GM21423 (cell line): Measurements from ENCODE around the gene ARHGAP15.

Source experiments
- ATAC-seq: cut with Tn5 transposase; IDR thresholded peaks from one replicate; pipeline ENCODE4 v1.9.1; 2021; ENCODE audit warnings: mild to moderate bottlenecking, moderate library complexity; ENCODE audit not compliant: unreplicated experiment

The ARHGAP15 gene

DNA sequence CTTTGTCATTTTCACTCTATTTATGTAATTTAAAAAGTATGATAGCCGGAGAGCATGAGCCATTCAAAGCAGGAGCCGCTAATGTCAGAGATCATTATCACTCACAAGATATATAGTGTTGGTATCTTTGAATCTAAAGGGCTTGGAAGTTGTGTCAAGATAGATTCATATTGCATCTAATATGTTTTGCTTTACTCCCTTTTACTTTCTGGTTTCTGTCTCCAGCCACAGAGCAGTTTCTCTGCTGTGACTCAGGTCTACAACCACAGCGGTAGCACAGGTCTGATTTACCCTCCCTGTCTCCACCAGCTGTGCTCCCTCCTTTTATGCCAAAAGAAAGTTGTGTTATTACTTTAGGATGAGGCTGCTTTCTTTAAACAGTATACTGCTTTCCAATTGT is 424.0 kb downstream of the ARHGAP15 start:
- ATAC-seq, result peak; percentile 83

DNA sequence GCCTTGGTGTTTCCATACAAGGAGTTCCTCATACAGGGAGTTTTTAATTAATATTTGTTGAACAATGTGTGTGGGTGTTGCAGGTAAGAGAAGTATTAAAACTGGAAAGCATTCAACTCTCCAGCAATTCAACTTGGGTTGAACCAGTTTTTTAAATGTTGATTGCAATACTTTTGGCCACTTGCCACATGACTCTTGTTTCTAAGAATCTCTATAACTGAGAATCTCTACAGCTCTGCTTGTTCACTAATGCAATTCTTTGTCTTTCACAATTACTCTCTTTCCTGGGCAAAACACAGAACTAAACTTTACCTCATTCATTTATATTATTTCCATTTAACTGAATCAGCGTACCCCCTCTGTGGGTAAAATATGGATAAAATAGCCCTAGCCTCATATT is 429.4 kb downstream of the ARHGAP15 start:
- ATAC-seq, result no peak

DNA sequence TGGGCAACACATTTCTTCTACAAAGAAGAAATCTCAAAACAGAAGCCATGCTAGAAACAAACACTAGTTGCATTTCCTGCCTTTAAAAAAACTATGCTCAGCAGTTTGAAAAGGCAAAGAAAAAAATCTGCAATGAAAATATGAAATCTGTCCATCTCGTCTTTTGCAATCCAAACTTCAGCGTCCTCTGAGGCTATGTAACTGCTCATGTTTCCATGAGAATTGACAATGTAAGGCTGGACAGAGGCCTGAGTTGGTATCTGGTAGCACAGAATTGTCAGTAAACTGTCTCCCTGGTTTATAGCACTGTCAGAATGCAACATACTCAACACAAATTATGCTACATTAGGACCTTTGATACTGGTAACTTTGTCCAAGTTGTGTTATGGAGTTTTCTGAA is 429.9 kb downstream of the ARHGAP15 start:
- ATAC-seq, result no peak

DNA sequence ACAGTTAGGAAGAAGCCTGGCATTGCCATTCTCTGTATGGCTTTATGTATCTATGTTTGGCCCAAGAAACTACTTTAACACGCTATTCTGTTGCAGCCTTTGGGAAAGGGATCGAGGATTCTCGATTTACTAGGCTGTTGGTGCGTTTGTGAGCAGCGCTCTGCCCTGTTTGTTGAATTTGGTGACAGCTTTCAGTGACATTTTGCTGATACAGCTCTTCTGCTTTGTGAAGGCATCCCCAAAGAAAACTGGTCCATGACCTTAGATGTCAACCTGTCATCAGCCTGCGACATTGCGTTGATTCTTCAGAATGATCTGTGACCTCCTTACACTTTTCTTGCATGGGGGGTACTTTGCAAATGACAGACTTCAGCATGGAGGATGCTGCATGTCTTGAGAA is 431.5 kb downstream of the ARHGAP15 start:
- ATAC-seq, result no peak

DNA sequence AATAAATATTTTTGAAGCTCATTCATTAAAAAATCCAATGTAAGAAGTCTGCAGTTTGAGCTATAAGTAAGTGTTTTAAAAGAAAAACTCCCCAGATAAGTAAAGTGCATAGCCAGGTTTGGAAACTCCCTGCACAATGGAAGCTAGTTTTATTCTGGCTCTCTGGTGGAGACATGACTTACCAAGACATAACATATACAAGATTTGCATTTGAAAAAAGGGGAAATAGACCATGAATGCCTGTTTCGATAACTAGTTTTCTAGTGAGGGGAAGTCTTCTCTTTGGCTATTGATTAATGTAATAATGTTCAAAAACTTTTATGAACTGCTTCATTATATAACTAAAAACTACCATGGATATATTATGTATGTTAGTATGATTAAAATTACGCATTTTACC is 435.2 kb downstream of the ARHGAP15 start:
- ATAC-seq, result peak; percentile 97

DNA sequence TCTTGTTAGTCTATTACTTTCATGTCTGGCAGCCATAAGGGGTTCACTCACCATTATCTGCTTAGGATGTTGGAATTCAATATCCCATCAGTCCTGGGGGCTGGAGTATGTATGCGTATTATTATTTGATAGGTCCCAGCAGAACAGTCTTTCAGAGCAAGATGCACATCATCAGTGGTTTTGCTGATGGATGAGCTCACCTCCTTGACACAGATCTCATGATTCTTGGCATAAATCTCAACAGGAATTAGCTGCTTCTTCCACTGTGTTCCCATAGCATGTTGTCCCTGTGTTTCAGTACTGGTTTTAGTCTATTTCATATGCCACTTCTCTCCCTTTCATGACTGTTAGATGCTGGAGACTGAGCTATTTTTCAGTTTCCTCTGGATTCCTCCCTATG is 442.5 kb downstream of the ARHGAP15 start:
- no peak for ATAC-seq

DNA sequence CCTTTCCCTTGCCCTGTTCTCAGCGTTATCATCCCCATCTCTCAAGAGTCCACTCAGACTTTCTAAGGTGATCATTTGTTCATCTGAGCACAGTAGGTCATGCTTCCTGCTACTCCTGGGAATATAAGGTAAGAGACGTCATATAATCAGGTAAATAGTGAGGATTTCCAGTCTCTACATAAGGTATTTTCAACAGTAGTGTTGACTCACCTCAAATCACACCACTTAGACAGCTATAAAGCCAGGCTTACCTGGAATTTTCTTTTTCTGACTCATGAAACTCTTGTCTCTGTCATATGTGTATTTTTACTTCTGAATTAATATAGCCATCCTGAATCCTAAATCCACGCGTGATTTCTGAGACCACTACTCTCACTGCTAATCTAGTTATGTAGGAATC is 443.2 kb downstream of the ARHGAP15 start:
- ATAC-seq, result no peak

DNA sequence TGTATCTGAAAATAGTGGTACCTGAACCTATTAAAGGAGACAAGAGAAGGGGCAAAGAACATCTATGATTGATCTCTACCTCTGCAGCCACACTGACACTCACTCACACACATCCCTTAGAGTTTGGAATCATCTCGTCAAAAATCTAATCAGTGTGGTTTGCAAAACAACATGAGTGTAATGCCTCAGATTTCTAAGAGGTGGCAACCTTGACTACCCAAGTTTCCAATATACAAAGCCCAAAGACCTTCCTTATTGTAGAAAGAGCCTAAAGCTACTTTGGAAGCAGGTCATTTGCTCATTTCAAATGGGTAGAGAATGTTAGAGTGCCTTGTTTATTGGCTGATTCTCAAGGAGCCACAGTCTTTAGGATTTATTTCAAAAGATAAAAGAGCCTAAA is 444.9 kb downstream of the ARHGAP15 start:
- no peak for ATAC-seq

DNA sequence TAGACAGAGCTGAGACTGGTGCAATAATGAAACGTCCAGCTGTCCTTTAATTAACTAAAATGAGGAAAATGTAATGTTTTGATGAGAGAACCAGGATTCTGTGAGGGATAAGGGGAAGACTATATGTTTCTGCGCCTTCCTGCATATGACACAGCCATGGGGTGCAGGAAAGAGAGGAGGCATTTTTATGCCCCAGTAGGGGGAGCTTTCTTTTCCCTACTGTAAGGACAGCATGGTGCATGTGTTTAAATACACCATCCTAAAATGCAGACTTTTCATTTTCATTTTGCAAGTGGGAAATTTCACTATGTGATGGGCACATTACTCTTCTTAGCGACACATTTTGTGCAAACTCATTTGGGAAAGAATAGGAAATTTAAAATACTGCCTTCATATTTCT is 446.1 kb downstream of the ARHGAP15 start:
- ATAC-seq, result no peak

DNA sequence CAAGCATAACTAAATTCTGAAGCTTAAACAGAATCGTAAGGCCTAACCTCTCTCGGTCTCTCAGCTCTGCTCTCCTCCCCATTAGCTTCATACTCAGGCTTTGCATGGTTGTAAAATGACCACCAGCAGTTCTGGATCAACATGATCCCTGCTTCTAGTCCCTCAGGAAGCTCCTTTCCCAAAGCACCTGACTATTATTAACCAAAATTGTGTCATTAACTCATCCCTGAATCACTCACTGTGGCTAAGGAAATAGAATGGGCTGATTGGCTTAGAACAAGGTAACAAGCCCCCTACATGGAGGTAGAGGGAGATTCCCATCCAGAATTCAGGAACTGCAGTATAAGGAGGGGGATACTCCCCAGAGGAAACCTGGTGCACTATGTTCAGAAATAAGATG is 448.3 kb downstream of the ARHGAP15 start:
- ATAC-seq, result no peak

DNA sequence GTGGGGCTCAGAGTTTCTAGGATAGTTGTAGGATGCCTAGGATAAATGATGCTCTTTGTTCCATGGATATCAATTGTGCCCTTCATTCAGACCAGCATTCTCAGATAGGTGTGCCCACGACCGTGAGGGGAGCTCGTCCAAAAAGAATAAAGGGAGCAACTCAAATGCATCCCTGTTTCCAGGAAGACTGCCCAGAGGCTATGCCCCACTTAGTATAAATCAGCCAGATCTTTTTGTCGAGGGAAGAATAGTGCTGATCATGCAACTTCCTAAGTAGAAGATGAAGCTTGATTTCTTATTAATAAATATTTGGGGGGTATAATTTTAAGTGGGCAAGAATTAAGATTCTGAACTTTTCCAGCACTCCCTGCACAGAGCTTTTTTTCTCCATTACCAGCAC is 450.2 kb downstream of the ARHGAP15 start:
- ATAC-seq, result no peak

DNA sequence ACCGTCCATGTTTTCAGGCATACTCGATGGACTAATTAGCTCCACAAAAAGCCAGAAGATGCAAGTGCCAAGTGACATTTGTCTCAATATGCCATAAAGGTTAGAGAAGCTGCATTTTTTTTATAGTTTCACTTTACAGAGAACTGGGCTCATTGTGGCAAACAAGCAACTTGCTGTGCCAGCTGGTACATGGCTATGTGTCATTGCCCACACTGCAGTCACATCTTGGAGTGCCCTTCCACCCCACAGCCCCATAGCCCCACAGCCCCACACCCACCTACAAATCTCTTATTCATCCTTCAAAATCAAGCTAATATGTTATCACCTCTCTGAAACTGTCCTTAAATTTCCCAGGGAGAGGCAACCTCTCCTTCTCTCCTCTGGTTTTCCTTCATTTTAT is 451.9 kb downstream of the ARHGAP15 start:
- ATAC-seq, result no peak

DNA sequence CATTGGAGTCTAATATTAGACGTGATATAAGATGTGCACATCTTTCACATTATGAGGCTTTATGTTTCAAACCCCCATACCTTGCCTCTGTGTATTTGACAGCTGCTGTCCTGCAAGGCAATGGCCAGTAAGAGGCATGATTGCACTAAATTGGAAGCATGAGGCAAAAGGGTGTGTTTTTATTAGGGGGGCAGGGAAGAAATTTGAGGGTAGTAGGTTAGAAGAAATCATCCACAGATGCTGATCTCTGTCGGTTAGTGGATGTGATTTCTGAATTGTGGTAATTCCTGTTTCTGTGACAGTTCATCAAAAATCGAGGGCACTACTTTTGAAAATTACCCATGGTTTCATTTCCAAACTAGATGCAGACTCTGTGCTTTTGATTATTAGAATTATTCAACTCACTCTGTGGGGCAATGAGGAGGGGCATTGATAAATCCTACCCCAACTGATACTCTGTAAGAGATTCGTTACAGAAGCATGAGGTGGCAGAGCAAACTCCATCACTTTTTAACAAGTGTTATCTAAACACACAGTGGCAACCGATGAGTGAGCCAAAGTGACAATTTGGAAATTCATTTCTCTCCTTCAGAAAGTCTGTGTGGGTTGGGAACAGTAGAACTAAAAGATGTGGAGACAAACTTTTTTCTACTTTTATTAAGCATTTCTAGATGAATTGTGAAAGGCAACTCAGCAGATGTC is 453.0 kb downstream of the ARHGAP15 start:
- no peak for ATAC-seq

DNA sequence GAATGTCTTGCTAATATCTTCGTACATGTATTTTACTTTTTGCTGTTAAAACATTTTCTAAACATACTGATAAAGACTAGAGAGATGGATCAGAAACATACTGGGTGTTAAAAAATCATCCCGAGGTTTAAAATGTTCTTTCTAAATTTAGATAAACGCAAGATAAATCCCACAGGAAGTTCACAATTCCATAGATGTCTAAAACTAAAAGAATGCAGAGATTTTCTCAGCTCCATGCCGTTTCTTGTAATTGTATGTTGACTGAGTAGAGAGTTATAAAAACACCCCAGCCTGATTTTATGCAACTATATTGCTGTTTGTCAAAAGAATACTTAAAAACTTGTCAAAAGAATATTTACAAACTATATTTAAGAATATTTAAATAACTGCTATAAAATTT is 455.7 kb downstream of the ARHGAP15 start:
- no peak for ATAC-seq

DNA sequence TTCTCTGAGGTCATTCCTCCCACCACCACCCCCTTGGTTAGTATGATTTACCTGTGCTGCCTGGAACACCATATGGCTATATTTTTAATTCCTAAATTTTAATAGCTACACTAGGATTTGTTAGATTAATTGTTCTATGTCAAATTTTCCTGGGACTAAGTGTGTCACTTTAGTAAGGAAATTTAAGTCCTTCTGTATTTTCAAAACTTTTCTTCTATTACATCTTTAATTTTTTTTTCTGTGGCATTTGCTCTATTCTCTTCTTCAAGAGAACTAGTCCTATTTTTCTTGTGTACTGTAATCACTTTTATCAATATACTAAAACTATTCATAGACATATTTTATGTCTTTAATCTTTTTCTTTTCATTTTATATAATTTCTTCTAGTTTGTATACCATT is 456.9 kb downstream of the ARHGAP15 start:
- no peak for ATAC-seq

DNA sequence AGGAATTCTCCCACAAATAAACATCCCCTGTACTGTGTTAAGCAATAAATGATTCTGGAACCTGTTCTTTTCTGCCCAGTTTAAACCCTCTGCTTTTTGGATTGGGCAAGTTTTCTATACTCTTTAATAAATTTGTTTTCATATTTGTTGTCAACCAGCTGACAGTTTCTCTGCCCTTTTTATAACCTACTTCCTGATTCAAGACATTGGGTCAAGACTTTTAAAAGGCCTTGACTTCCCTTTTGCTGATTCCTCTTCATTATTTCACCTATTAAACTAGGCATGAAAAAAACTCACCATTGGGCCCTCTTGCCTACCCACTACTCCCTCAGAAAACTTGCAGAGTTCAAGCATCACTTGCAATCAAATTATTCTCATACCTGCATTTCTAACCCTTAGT is 459.5 kb downstream of the ARHGAP15 start:
- no peak for ATAC-seq

DNA sequence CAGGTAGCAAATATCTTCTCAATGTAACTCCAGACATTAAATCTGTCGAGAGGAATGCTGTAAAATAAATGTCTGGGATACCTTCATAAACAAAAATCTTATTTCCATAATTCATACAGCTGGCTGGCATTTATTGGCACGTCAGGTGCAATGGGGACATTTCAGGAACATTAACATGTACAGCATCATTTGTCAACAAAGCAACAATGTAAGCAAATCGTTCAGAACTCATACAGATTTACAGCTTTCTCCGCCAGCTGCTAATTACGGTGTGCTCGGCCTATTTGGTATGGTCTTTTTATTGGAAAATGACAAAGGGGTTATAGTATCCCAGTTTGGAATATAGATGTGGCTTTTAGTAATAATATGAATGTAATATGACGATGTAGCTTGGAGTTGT is 464.9 kb downstream of the ARHGAP15 start:
- no peak for ATAC-seq

DNA sequence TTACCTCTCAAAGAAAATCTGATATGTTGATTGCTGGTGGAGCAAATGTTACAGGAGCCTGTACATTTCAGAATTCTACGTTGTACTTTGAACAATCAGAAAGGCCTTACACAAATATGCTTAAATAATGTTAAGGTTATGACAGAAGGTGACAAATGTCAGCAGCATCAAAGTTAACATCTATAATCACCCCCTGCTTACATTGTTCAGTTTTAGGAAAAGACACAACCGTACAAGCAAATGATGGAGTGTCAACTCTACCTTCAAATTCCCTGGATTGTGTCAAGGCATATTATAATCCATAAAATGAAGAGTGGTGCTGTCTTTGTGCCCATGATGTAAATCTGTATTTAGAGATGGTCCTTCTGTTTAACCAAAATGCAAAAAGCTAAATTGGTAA is 465.5 kb downstream of the ARHGAP15 start:
- no peak for ATAC-seq

DNA sequence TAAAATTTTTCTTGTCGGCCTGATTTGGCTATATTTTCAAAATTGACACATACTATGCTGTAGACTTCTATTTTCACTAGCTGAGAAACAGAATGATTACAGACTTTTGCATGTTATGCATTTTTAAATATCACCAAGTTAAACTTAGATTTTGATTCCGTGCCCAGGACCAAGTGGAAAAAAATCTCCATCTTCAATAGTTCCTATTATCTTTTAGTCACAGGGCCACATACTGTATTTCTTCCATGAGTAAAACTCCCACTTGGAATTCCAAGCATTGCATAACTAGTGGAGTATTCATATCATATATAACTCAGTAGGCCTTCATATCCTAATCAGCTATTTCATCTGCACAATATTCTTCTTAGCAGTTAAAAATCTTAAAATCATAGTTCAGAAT is 470.9 kb downstream of the ARHGAP15 start:
- ATAC-seq, result no peak

DNA sequence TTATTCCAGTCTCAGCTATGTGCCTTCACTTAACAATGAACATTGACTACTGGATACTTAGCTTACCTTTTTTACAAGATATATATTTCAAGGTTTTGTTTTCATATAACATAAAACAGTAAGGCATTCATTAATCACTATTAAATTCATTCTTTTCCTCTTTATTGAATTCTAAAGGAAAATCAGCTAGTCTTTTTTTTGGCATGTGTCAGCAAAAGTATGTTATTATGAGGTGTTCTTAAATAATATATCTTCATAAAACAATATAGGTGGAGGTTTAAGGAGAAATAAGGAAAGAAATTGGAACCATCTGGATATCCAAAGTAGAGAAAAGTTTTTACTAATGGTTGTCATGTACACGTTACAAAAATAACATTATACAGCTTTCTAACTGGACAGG is 472.6 kb downstream of the ARHGAP15 start:
- no peak for ATAC-seq

DNA sequence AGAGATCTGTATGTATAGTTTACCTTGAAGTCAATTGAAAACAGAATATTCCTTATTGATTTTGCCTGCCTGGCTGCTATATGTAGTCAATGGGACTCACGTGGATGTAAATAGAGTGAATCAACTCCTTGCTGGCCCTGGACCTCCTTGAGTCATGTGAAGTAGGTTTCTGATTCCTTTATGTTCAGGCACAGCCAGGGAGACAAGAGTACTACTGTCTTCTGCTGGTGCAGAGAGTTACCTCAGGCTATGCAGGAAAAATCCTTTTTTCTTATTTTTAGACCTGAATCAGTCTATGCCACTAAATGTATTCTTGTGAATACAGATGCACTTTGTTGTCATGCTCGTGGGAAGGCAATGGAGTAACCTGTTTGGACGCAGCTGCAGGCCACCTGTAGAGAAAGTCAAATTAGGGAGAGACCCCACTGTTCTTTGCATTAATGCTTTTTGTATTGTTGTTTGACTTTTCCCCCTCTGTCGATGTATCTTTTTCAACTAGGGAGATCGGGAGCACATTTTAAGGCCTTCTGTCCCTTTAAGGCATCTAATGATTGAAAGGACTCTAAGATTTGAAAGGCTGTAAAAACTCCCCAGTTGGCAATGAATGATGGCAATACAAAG is 473.9 kb downstream of the ARHGAP15 start:
- ATAC-seq, result no peak

DNA sequence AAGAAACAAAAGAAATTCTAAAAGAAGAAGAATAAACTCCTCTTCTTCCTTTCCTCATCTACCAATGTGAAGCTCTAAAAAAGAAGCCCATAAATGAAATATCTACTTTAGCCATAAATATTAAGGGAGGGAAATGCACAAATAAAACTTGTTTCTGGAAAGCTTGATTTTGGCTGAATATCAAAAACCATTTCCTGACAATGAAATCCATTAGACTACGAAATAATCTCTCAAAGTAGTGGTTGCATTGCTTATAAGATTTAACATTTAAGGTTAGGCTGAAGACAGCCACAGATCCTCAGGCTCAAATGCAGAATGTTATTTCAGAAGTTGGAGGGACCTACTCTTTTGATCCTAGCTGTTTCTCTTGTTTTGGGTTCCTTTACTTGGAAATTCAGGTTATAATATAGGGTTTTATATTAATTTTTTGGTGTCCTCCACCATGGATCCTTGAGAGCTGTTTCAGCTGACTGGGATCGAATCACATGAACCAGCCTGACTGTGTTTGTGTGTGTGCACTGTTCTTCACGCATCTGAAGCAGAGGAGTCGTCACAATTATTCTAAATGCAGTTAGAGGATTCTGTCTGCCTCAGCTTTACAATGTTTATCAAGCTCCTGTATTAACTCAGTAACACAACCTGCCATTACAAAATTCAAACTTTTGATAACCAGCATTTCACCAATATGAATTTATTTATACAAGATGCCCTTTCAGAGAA is 474.8 kb downstream of the ARHGAP15 start:
- no peak for ATAC-seq
